Ishikawa (cell line): Measurements from ENCODE around the gene CNNM2.

Source experiments
- CEBPB ChIP-seq: IDR thresholded peaks from 2 replicates; pipeline ENCODE4 v1.6.1; 2012
- CREB1 ChIP-seq: IDR thresholded peaks from 2 replicates; pipeline ENCODE4 v1.6.1; 2012; ENCODE audit warnings: low read depth
- EGR1 ChIP-seq: IDR thresholded peaks from 2 replicates; pipeline ENCODE4 v1.6.1; 2012
- EP300 ChIP-seq: IDR thresholded peaks from 2 replicates; pipeline ENCODE4 v1.6.1; 2012; ENCODE audit warnings: borderline replicate concordance
- FOXM1 ChIP-seq: IDR thresholded peaks from 2 replicates; pipeline ENCODE4 v1.6.1; 2012; ENCODE audit warnings: low read depth, borderline replicate concordance
- MAX ChIP-seq: IDR thresholded peaks from 2 replicates; pipeline ENCODE4 v1.6.1; 2012
- RAD21 ChIP-seq: IDR thresholded peaks from 2 replicates; pipeline ENCODE4 v1.6.1; 2012; ENCODE audit warnings: low read depth
- REST ChIP-seq: IDR thresholded peaks from 2 replicates; pipeline ENCODE4 v1.6.1; 2012; ENCODE audit warnings: low read depth, mild to moderate bottlenecking
- TAF1 ChIP-seq: IDR thresholded peaks from 2 replicates; pipeline ENCODE4 v1.6.1; 2012; ENCODE audit warnings: low read depth, mild to moderate bottlenecking
- TCF12 ChIP-seq: IDR thresholded peaks from 2 replicates; pipeline ENCODE4 v1.6.1; 2012; ENCODE audit warnings: low read depth
- TEAD4 ChIP-seq: IDR thresholded peaks from 2 replicates; pipeline ENCODE4 v1.6.1; 2012
- USF1 ChIP-seq: IDR thresholded peaks from 2 replicates; pipeline ENCODE4 v1.6.1; 2012
- YY1 ChIP-seq: IDR thresholded peaks from 2 replicates; pipeline ENCODE4 v1.6.1; 2012; ENCODE audit warnings: low read depth
- ZBTB7A ChIP-seq: IDR thresholded peaks from 2 replicates; pipeline ENCODE4 v1.6.1; 2012; ENCODE audit warnings: low read depth

GRCh38 chr10:102946992-102947391 lies 28.9 kb downstream of the CNNM2 start:
- TF ChIP-seq ZBTB7A, result no peak
- no peak for TF ChIP-seq TEAD4
- TF ChIP-seq MAX, result no peak
- TF ChIP-seq TCF12, result no peak
- no peak for TF ChIP-seq CREB1
- no peak for TF ChIP-seq FOXM1
- no peak for TF ChIP-seq RAD21
- TF ChIP-seq EP300, result no peak
- no peak for TF ChIP-seq EGR1
- TF ChIP-seq REST, result no peak
- no peak for TF ChIP-seq YY1
- TF ChIP-seq TAF1, result no peak
- no peak for TF ChIP-seq CEBPB
- no peak for TF ChIP-seq USF1
